Thyroid gland (tissue), 4 donors: ENCODE measurements around the gene CPA2.

Experiments used
- CTCF ChIP-seq, 6 experiments: fragments of 200-600 bp in 3 of 6; fragments of 450-650 bp in 3 of 6; sonication (generic) in 3 of 6; IDR thresholded peaks; one replicate each; pipeline ENCODE4 v1.5.1; 2016 to 2019; ENCODE audit warnings: antibody characterized with exemption in 6 of 6, mild to moderate bottlenecking in 2 of 6, inconsistent platforms in 1 of 6, moderate library complexity in 1 of 6
- POLR2A ChIP-seq, 2 donors: fragments of 450-650 bp; IDR thresholded peaks; one replicate each; pipeline ENCODE4 v1.6.1; 2017; ENCODE audit warnings: antibody characterized with exemption in 2 of 2, mild to moderate bottlenecking in 2 of 2, moderate library complexity in 1 of 2

DNA sequence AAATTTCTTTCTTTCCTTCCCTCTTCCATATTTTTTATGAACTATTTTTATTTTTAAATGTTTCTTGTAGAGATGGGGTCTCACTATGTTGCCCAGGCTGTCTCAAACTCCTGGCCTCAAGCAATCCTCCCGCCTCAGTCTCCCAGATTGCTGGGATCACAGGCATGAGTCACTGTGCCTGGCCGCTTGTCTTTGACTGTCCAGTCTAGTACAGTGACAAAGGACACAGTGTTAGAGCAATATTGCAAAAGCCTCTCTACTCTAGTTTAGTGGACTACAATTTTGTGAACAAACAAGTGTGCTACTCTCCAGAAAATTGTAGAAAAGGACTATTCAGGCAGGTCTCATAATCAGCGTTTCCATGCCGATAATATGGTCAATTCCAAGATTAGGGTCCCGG lies 37.3 kb downstream of the CPA2 start:
- no peak for TF ChIP-seq CTCF (IDR thresholded peaks at IDR 0.05)
- TF ChIP-seq POLR2A (IDR thresholded peaks at IDR 0.05): no peak
